GM12878 (cell line): ENCODE measurements around the gene MOCOS. TPM values are rescaled to one million over a fixed set of nuclear protein-coding genes. Genes with fewer than 3 reads are reported as not detected.
A peak's percentile ranks its signal among the peaks of the same experiment; 100 is the strongest.

Source experiments
- CREM ChIP-seq: IDR thresholded peaks from 2 replicates; pipeline ENCODE4 v1.6.1; 2014; ENCODE audit warnings: antibody characterized with exemption, low read depth
- IKZF1 ChIP-seq: fragments of 450-650 bp; conservative IDR thresholded peaks from 2 replicates; pipeline ENCODE4 v1.6.1; 2017; ENCODE audit warnings: antibody characterized with exemption, mild to moderate bottlenecking
- IKZF2 ChIP-seq, 2 experiments: fragments of 450-650 bp; IDR thresholded peaks; 2 replicates each; pipeline ENCODE4 v1.6.1; 2017; ENCODE audit warnings: mild to moderate bottlenecking in 2 of 2, moderate library complexity in 2 of 2
- RAD21 ChIP-seq: IDR thresholded peaks from 2 replicates; pipeline ENCODE4 v1.6.1; 2011; ENCODE audit warnings: mild to moderate bottlenecking, low read depth, low read length, moderate library complexity; ENCODE audit not compliant: insufficient read depth
- RBBP5 ChIP-seq: fragments of 200-600 bp; sonication (generic); conservative IDR thresholded peaks from 2 replicates; pipeline ENCODE4 v1.6.1; 2016
- SIX5 ChIP-seq: IDR thresholded peaks from 2 replicates; pipeline ENCODE4 v1.6.1; 2011; ENCODE audit warnings: mild to moderate bottlenecking, low read depth, low read length, moderate library complexity; ENCODE audit not compliant: severe bottlenecking
- SMARCA5 ChIP-seq: fragments of 450-650 bp; IDR thresholded peaks from 2 replicates; pipeline ENCODE4 v1.6.1; 2017; ENCODE audit warnings: mild to moderate bottlenecking
- SMC3 ChIP-seq: IDR thresholded peaks from 2 replicates; pipeline ENCODE4 v1.6.1; 2011; ENCODE audit warnings: low read length, improper control_type of control experiment, borderline replicate concordance
- polyA plus RNA-seq, 11 experiments: library from polyadenylated mRNA; depleted of rRNA in 4 of 11; unstranded in 6 of 11; stranded (reverse) in 5 of 11; fragments of >200 nt; fragmentation: Nextera tagmentation in 4 of 11; fragmentation: Illumina TruSeq in 1 of 11; extraction: Ambion mirVana in 4 of 11; extraction: Trizol in 1 of 11; gene quantifications; 1 replicate in 1 of 11; 2 replicates in 10 of 11; pipeline versions ENCODE4 v1.2.1 to v1.2.3, GENCODE V29; 2011 to 2016; ENCODE audit warnings: inconsistent platforms in 2 of 11, missing spikeins in 2 of 11, low read depth in 1 of 11
- total RNA-seq, 4 experiments: library from RNA; depleted of rRNA in 3 of 4; stranded (reverse); fragments of >200 nt in 3 of 4; fragmentation: Illumina TruSeq in 1 of 4; extraction: Trizol in 1 of 4; gene quantifications; 2 replicates each; pipeline versions ENCODE4 v1.2.1 to v1.2.3, GENCODE V29; 2013 to 2021
- TF ChIP-seq, protein P1 (sequence below): fragments of 450-650 bp; formaldehyde crosslinking; IDR thresholded peaks from 2 replicates; pipeline ENCODE4 v1.4.0; 2022; ENCODE audit warnings: mild to moderate bottlenecking, moderate library complexity
- TF ChIP-seq, protein P2 (sequence below), 3 experiments: IDR thresholded peaks in 2 of 3; conservative IDR thresholded peaks in 1 of 3; 2 replicates each; pipeline ENCODE4 v1.5.1; 2011; ENCODE audit warnings: low read depth in 3 of 3, low read length in 3 of 3, mild to moderate bottlenecking in 3 of 3, control low read depth in 2 of 3, moderate library complexity in 2 of 3, inconsistent platforms in 1 of 3, mixed read lengths in 1 of 3; ENCODE audit not compliant: control insufficient read depth in 2 of 3, insufficient read depth in 1 of 3; ENCODE audit errors: extremely low read depth in 1 of 3

The MOCOS gene
- total and polyA plus RNA-seq, 10 of the 15 experiments (the other 5 are each of a cell fraction or from before 2014, with no cell fraction given) = 0.16 to 0.56 (median 0.33) TPM

DNA sequence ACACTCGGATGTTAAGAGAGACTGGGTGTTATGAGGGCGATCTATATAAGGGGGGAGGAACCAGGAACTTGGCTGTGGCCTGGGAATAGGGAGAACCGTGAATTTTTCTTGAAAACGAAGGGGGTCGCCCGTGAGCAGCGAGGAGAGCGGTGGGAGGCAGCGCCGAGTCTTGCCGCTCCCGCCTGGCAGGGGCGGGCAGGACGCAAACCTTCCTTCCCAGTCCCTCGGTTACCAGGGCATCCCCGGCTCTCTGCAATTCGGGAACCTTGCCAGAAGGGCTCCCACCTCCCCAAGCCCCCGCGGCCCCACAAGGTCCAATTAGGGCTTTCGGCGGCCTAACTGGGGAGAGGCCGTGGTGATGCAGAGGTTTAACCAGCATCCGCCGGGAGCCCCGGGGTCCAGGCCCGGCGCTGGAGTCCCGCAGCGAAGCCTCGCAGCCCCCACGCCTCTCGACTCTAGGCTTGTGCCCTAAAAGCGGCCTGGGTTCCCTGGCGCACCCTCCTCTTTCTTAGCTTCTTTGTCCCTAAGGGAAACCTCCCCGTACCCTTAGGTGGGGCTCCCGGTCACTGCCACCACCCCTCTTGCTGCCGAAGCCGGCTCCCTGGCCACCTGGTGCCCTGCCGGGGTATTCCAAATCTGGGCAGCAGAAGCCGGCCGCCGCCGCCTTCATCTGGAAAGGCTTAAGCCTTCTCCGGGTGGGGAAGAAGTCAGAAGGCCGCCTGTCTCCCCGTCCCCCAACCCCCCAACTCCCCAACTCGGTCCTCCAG, 109.5 kb downstream of the MOCOS start (continued):
- peak; percentile 40; the same call in 1 of the 2 replicates for TF ChIP-seq RAD21
- TF ChIP-seq IKZF1 = peak; percentile 68
- TF ChIP-seq SIX5 = no peak
- TF ChIP-seq RBBP5 = no peak
- TF ChIP-seq SMC3 = peak; percentile 37; the same call in 1 of the 2 replicates
- TF ChIP-seq IKZF2 (IDR thresholded peaks at IDR 0.05) = peak; percentile 59 to 70; a peak in 3 of 4 replicates
- TF ChIP-seq, protein P1, sequence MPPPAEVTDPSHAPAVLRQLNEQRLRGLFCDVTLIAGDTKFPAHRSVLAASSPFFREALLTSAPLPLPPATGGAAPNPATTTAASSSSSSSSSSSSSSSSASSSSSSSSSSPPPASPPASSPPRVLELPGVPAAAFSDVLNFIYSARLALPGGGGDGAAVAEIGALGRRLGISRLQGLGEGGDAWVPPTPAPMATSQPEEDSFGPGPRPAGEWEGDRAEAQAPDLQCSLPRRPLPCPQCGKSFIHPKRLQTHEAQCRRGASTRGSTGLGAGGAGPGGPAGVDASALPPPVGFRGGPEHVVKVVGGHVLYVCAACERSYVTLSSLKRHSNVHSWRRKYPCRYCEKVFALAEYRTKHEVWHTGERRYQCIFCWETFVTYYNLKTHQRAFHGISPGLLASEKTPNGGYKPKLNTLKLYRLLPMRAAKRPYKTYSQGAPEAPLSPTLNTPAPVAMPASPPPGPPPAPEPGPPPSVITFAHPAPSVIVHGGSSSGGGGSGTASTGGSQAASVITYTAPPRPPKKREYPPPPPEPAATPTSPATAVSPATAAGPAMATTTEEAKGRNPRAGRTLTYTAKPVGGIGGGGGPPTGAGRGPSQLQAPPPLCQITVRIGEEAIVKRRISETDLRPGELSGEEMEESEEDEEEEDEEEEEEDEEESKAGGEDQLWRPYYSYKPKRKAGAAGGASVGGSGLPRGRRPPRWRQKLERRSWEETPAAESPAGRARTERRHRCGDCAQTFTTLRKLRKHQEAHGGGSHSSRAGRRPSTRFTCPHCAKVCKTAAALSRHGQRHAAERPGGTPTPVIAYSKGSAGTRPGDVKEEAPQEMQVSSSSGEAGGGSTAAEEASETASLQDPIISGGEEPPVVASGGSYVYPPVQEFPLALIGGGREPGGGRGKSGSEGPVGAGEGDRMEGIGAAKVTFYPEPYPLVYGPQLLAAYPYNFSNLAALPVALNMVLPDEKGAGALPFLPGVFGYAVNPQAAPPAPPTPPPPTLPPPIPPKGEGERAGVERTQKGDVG = no peak
- TF ChIP-seq, protein P2, sequence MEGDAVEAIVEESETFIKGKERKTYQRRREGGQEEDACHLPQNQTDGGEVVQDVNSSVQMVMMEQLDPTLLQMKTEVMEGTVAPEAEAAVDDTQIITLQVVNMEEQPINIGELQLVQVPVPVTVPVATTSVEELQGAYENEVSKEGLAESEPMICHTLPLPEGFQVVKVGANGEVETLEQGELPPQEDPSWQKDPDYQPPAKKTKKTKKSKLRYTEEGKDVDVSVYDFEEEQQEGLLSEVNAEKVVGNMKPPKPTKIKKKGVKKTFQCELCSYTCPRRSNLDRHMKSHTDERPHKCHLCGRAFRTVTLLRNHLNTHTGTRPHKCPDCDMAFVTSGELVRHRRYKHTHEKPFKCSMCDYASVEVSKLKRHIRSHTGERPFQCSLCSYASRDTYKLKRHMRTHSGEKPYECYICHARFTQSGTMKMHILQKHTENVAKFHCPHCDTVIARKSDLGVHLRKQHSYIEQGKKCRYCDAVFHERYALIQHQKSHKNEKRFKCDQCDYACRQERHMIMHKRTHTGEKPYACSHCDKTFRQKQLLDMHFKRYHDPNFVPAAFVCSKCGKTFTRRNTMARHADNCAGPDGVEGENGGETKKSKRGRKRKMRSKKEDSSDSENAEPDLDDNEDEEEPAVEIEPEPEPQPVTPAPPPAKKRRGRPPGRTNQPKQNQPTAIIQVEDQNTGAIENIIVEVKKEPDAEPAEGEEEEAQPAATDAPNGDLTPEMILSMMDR (IDR thresholded peaks at IDR 0.05 in 2 of 3, conservative IDR thresholded peaks at IDR 0.05 in 1 of 3; ENCODE audit: control insufficient read depth in 2 of 3, extremely low read depth in 1 of 3, insufficient read depth in 1 of 3, low read depth in 3 of 3, low read length in 3 of 3) = peak; percentile 17 to 56 (median 34); a peak in 4 of 6 replicates
- TF ChIP-seq CREM = no peak
- TF ChIP-seq SMARCA5 = peak; percentile 41; the same call in 1 of the 2 replicates
